Hippocampal formation (tissue), 2 donors: Measurements from ENCODE around the gene RGSL1.

Experiments used
- DNase-seq, 2 donors: peaks; one replicate each; lab custom pipeline; 2025; lab: John Stamatoyannopoulos, UW

Gene RGSL1

GRCh38 chr1:182549346-182549745, 99.4 kb downstream of the RGSL1 start:
- no peak for DNase-seq

- DNase-seq = no peak
Observed at GRCh38 chr1:182549811-182550210, 99.9 kb downstream of the RGSL1 start.

- DNase-seq = no peak
Observed at GRCh38 chr1:182552527-182552926, 102.6 kb downstream of the RGSL1 start.

GRCh38 chr1:182555493-182555892, 105.5 kb downstream of the RGSL1 start:
- no peak for DNase-seq

GRCh38 chr1:182556279-182556678, 106.3 kb downstream of the RGSL1 start:
- DNase-seq = no peak

GRCh38 chr1:182560392-182560984, 110.5 kb downstream of the RGSL1 start:
- no peak for DNase-seq

- no peak for DNase-seq
Observed at GRCh38 chr1:182561456-182561855, 111.5 kb downstream of the RGSL1 start.

GRCh38 chr1:182563095-182563494, 113.1 kb downstream of the RGSL1 start:
- no peak for DNase-seq

GRCh38 chr1:182564406-182565004, 114.6 kb downstream of the RGSL1 start:
- no peak for DNase-seq

- no peak for DNase-seq
Observed at GRCh38 chr1:182565537-182565936, 115.6 kb downstream of the RGSL1 start.

- no peak for DNase-seq
Observed at GRCh38 chr1:182567629-182568028, 117.7 kb downstream of the RGSL1 start.

GRCh38 chr1:182568647-182569284, 118.8 kb downstream of the RGSL1 start:
- no peak for DNase-seq

GRCh38 chr1:182569939-182570610, 120.1 kb downstream of the RGSL1 start:
- no peak for DNase-seq

- no peak for DNase-seq
Observed at GRCh38 chr1:182570611-182570970, 120.6 kb downstream of the RGSL1 start.

GRCh38 chr1:182574156-182574555, 124.2 kb downstream of the RGSL1 start:
- no peak for DNase-seq

GRCh38 chr1:182575540-182576149, 125.7 kb downstream of the RGSL1 start:
- no peak for DNase-seq

GRCh38 chr1:182580736-182581135, 130.8 kb downstream of the RGSL1 start:
- no peak for DNase-seq

GRCh38 chr1:182584746-182585145, 134.8 kb downstream of the RGSL1 start:
- DNase-seq = no peak

GRCh38 chr1:182586380-182586779, 136.4 kb downstream of the RGSL1 start:
- DNase-seq = no peak

GRCh38 chr1:182587093-182587492, 137.1 kb downstream of the RGSL1 start:
- no peak for DNase-seq

- DNase-seq = no peak
Observed at GRCh38 chr1:182587666-182588499, 137.9 kb downstream of the RGSL1 start.
